ENCODE measurements around the gene GRID1.

GRID1 gene

GRCh38 chr10:85983051-85983450 is 383.5 kb downstream of the GRID1 start:
- H3K4me3 ChIP-seq (replicated peaks in 1 of 2; ENCODE audit: low read depth in 2 of 2, low read length in 2 of 2): no peak overlapping the region
- no peak for TF ChIP-seq CTCF (IDR thresholded peaks at IDR 0.05; ENCODE audit: low read depth, low read length)
- no peak for DNase-seq (ENCODE audit: low read depth in 2 of 2)

- no peak for TF ChIP-seq CTCF (IDR thresholded peaks at IDR 0.05; ENCODE audit: low read depth, low read length)
- DNase-seq (ENCODE audit: low read depth in 2 of 2): no peak
- no peak overlapping the region for H3K4me3 ChIP-seq (replicated peaks in 1 of 2; ENCODE audit: low read depth in 2 of 2, low read length in 2 of 2)
Measured at GRCh38 chr10:85979598-85979997, 387.0 kb downstream of the GRID1 start.

- no peak for DNase-seq (ENCODE audit: low read depth in 2 of 2)
- TF ChIP-seq CTCF (IDR thresholded peaks at IDR 0.05; ENCODE audit: low read depth, low read length): no peak
- no peak overlapping the region for H3K4me3 ChIP-seq (replicated peaks in 1 of 2; ENCODE audit: low read depth in 2 of 2, low read length in 2 of 2)
Measured at GRCh38 chr10:85978566-85979358, 387.8 kb downstream of the GRID1 start.

GRCh38 chr10:85977642-85978041 is 389.0 kb downstream of the GRID1 start:
- no peak for DNase-seq (ENCODE audit: low read depth in 2 of 2)
- no peak for TF ChIP-seq CTCF (IDR thresholded peaks at IDR 0.05; ENCODE audit: low read depth, low read length)
- H3K4me3 ChIP-seq (replicated peaks in 1 of 2; ENCODE audit: low read depth in 2 of 2, low read length in 2 of 2): no peak overlapping the region

- H3K4me3 ChIP-seq (replicated peaks in 1 of 2; ENCODE audit: low read depth in 2 of 2, low read length in 2 of 2): no peak overlapping the region
- no peak for TF ChIP-seq CTCF (IDR thresholded peaks at IDR 0.05; ENCODE audit: low read depth, low read length)
- no peak for DNase-seq (ENCODE audit: low read depth in 2 of 2)
Measured at GRCh38 chr10:85976267-85976793, 390.3 kb downstream of the GRID1 start.

- TF ChIP-seq CTCF (IDR thresholded peaks at IDR 0.05; ENCODE audit: low read depth, low read length): no peak
- no peak for DNase-seq (ENCODE audit: low read depth in 2 of 2)
- no peak overlapping the region for H3K4me3 ChIP-seq (replicated peaks in 1 of 2; ENCODE audit: low read depth in 2 of 2, low read length in 2 of 2)
Measured at GRCh38 chr10:85971494-85971893, 395.1 kb downstream of the GRID1 start.
